ENCODE measurements around the gene MED16. TPM values are rescaled to one million over a fixed set of nuclear protein-coding genes. Genes with fewer than 3 reads are reported as not detected.
A peak's percentile ranks its signal among the peaks of the same experiment; 100 is the strongest.
"Not testable (repeated sequence)": the region's sequence is repeated elsewhere in the genome, so short reads cannot be mapped to it uniquely, and the experiment has no call there.

The MED16 gene
- total RNA-seq, 4 donors from 2014 or later = 45.1 to 63.9 (median 57.0) TPM

DNA sequence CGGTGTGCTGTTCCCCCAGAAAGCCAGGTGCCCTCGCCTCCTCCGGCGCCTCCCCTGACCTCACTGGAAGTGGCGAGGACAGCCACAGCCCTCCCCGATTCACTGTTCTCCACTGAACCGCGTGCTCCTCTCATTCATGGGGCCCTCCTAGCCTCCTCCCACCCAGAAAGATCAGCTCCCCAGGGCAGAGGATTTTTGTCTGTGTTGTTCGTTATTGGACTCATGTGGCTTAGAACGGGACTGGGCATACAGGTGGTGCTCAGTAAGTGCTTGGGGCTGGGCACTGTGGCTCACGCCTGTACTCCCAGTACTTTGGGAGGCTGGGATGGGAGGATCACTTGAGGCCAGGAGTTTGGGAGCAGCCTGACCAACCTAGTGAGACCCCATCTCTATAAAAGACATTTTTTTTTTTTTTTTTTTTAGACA, 48.4 kb downstream of the MED16 start:
- Histone ChIP-seq H3K36me3 (no peaks in the 10 kb centered on the region), H3K4me1 (peaks cover 27% of the 10 kb centered on the region), H3K9me3 (no peaks in the 10 kb centered on the region), H3K27me3 (peaks cover 56% of the 10 kb centered on the region), H3K27ac (no peak overlapping the region), H3K4me3 (no peak overlapping the region)
- TF ChIP-seq POLR2AphosphoS5 (IDR thresholded peaks at IDR 0.05) (no peak), POLR2A (IDR thresholded peaks at IDR 0.05) (no peak)
- 48% methylated on average over 3 of the region's 11 CpGs for WGBS
- DNase-seq (ENCODE audit: low spot score in 2 of 2) = no peak

DNA sequence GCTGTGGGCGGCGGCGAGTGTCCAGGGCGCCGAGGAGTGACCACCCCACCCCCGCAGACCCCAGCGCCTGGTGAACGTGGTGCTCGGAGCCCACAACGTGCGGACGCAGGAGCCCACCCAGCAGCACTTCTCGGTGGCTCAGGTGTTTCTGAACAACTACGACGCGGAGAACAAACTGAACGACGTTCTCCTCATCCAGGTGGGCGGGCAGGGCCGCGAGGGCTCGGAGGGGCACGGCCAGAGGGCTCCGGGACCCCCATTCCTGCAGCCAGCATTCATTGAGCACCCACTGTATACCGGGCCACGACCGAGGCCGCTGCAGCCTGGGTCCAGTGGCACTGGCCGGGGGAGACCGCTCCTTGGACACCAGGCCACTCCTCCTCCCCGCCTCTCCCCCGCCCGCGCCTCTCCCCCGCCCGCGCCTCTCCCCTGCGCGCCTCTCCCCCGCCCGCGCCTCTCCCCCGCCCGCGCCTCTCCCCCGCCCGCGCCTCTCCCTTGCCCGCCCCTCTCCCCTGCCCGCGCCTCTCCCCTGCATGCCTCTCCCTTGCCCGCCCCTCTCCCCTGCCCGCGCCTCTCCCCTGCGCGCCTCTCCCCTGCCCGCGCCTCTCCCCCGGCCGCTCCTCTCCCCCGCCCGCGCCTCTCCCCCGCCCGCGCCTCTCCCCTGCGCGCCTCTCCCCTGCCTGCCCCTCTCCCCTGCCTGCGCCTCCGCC, 49.0 kb downstream of the MED16 start:
- H3K4me3 ChIP-seq = peak overlapping the region; percentile 33

DNA sequence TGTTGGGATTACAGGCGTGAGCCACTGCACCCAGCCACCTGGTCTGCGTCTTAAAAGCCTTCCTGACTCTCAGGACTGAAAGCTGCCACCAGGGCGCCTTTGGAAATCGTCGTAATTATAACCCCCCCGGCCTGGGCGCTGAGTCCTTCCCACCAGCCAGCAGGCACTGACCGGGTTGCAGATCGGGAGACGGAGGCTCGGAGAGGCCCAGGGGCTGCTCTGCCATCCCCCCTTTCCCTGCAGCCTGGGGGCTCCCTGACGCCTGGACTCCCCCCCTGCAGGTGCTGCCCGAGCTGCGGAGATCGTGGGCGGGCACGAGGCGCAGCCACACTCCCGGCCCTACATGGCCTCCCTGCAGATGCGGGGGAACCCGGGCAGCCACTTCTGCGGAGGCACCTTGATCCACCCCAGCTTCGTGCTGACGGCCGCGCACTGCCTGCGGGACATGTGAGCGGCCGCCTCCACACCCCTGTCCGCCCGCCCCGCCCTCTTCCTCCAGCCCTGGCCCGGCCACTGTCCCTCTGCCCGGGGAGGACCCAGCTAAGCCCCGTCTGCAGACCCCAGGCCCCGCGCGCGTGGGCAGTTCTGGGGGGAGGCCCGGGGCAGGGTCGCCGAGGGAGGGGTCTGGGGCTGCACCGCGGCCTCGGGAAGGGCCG, 49.7 kb downstream of the MED16 start:
- H3K9me3 ChIP-seq = no peaks in the 10 kb centered on the region
- H3K4me1 ChIP-seq = peaks cover 23% of the 10 kb centered on the region
- no peak overlapping the region for H3K27ac ChIP-seq
- peaks cover 57% of the 10 kb centered on the region for H3K27me3 ChIP-seq
- no peaks in the 10 kb centered on the region for H3K36me3 ChIP-seq
- 0% methylated on average over 14 of the region's 46 CpGs for WGBS
- peak overlapping the region; percentile 33 for H3K4me3 ChIP-seq
- peak in 1 of 2 donors; percentile 80 for DNase-seq (ENCODE audit: low spot score in 2 of 2)
- TF ChIP-seq EP300 (IDR thresholded peaks at IDR 0.05) = no peak

More for the DNA sequence above, 49.0 kb downstream of the MED16 start:
- Histone ChIP-seq H3K4me1 (peaks cover 27% of the 10 kb centered on the region), H3K9me3 (no peaks in the 10 kb centered on the region), H3K27me3 (peaks cover 59% of the 10 kb centered on the region), H3K27ac (no peak overlapping the region), H3K36me3 (no peaks in the 10 kb centered on the region)
- DNase-seq (ENCODE audit: low spot score in 2 of 2) = peak in 1 of 2 donors; percentile 72
- no peak for TF ChIP-seq POLR2AphosphoS5 (IDR thresholded peaks at IDR 0.05)
- WGBS = no CpG with 5 or more reads among the region's 70 CpGs

DNA sequence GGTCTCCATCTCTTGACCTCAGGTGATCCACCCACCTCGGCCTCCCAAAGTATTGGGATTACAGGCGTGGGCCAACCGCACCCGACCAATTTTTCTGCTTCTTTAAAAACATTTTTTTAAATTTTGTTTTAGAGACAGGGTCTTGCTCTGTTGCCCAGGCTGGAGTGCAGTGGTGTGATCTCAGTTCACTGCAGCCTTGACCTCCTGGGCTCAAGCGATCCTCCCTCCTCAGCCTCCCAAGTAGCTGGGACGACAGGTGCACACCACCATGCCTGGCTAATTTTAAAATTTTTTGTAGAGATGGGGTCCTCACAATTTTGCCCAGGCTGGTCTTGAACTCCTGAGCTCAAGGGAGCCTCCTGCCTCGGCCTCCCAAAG, 50.2 kb downstream of the MED16 start:
- not testable (repeated sequence) for H3K36me3 ChIP-seq; H3K9me3 ChIP-seq; H3K27ac ChIP-seq; H3K4me3 ChIP-seq; DNase-seq (ENCODE audit: low spot score in 2 of 2)
- H3K27me3 ChIP-seq = peaks cover 52% of the 10 kb centered on the region
- 79% methylated on average over 6 of the region's 7 CpGs for WGBS
- peaks cover 18% of the 10 kb centered on the region for H3K4me1 ChIP-seq

DNA sequence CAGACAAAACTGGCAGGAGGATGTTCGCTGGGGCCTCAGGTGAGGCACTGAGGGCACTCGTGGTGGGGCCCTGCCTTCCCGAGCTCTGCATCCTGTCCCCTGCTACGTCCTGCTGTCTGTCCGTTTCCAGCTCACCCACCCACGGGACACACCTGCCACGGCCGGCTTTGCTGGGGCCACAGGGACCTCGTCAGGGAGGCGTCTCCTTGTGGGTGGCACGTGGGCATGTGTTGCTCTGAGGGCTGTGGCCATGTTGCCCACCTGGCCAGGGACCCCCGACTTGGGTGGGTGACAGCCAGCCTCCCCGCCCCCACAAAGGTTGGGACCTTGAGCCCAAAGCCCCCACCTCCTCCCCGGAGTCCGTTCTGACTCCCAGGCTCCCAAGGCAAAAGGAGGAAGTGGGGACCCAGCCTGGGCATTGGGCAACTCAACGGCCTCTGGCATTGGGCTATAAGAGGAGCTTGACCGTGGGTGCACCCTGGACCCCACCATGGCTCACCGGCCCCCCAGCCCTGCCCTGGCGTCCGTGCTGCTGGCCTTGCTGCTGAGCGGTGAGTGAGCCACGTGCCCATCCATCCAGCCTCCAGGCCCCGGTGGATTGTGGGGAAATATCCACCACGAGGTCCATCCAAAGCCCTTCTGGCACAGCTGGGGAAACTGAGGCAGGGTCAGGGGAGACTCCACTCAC, 52.3 kb downstream of the MED16 start, which contains the start of gene PRTN3:
TSS of gene PRTN3 (plus strand) at position 481 of the 688 bp plus-strand sequence. CDS start at position 491, 10 bp downstream.
- no peak for TF ChIP-seq POLR2A (IDR thresholded peaks at IDR 0.05)
- no peak for TF ChIP-seq EP300 (IDR thresholded peaks at IDR 0.05)
- TF ChIP-seq POLR2AphosphoS5 (IDR thresholded peaks at IDR 0.05) = no peak
- TF ChIP-seq, protein P1, sequence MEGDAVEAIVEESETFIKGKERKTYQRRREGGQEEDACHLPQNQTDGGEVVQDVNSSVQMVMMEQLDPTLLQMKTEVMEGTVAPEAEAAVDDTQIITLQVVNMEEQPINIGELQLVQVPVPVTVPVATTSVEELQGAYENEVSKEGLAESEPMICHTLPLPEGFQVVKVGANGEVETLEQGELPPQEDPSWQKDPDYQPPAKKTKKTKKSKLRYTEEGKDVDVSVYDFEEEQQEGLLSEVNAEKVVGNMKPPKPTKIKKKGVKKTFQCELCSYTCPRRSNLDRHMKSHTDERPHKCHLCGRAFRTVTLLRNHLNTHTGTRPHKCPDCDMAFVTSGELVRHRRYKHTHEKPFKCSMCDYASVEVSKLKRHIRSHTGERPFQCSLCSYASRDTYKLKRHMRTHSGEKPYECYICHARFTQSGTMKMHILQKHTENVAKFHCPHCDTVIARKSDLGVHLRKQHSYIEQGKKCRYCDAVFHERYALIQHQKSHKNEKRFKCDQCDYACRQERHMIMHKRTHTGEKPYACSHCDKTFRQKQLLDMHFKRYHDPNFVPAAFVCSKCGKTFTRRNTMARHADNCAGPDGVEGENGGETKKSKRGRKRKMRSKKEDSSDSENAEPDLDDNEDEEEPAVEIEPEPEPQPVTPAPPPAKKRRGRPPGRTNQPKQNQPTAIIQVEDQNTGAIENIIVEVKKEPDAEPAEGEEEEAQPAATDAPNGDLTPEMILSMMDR (IDR thresholded peaks at IDR 0.05) = no peak
- Histone ChIP-seq H3K36me3 (no peaks in the 10 kb centered on the region), H3K27ac (no peak within 1 kb of the TSS), H3K27me3 (peaks cover 55% of the 10 kb centered on the region), H3K4me1 (peaks cover 14% of the 10 kb centered on the region), H3K4me3 (no peak within 1 kb of the TSS), H3K9me3 (no peaks in the 10 kb centered on the region)
- DNase-seq (ENCODE audit: low spot score in 2 of 2) = peak in 1 of 2 donors; percentile 79
- no CpG with 5 or more reads among the region's 24 CpGs for WGBS

DNA sequence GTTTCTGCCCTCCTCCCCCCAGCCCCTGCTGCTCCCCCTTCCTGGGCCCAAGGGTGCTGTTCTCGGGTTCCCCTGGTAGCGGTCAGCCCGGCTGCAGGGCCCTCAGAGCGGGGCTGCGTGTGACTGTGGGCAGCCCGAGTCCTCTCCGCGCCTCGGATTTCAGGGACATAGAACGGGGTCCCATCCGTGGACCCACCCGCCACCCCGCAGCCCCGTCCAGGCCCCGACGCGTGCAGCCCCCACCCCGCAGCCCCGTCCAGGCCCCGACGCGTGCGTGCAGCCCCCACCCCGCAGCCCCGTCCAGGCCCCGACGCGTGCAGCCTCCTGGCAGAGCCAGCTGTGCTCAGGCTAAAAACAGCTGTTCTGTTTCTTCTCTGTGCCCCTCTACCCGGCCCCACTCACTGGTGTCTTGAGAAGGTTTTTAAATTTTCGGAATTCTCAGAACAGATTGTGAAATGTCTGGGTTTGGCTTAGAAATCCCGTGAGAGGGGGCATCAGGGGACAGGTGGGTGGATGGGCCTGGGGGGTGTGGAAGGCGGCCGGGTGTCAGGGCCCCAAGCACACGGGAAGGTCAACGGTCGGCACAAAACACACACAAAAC, 57.7 kb downstream of the MED16 start:
- Histone ChIP-seq H3K9me3 (no peaks in the 10 kb centered on the region), H3K27ac (no peak overlapping the region), H3K36me3 (no peaks in the 10 kb centered on the region), H3K27me3 (peaks cover 64% of the 10 kb centered on the region), H3K4me3 (no peak overlapping the region), H3K4me1 (no peaks in the 10 kb centered on the region)
- peak in 1 of 2 donors; percentile 76 for DNase-seq (ENCODE audit: low spot score in 2 of 2)
- no peak for TF ChIP-seq POLR2A (IDR thresholded peaks at IDR 0.05)
- TF ChIP-seq EP300 (IDR thresholded peaks at IDR 0.05) = no peak
- TF ChIP-seq POLR2AphosphoS5 (IDR thresholded peaks at IDR 0.05) = no peak
- TF ChIP-seq, protein P1 (IDR thresholded peaks at IDR 0.05) = no peak
- 45% methylated on average over 24 of the region's 36 CpGs for WGBS

All from suprapubic skin (tissue), 4 donors.